Bronchial epithelial cell (primary cell): Measurements from ENCODE around the gene GRAMD2B. TPM values are rescaled to one million over a fixed set of nuclear protein-coding genes. Genes with fewer than 3 reads are reported as not detected.
A peak's percentile ranks its signal among the peaks of the same experiment; 100 is the strongest.

Source experiments
- DNase-seq: peaks from one replicate; pipeline ENCODE4 v3.0.0-alpha.2; 2010; ENCODE audit warnings: low read depth
- FAIRE-seq: peaks from 2 replicates; lab custom pipeline; 2011; peaks lifted over from hg19 to GRCh38; lab: Jason Lieb, UNC
- H3K27me3 ChIP-seq: 2 replicates; pipeline ENCODE4 v1.5.1; 2011; ENCODE audit warnings: low read length; ENCODE audit not compliant: control insufficient read depth, insufficient read depth
- H3K36me3 ChIP-seq: 2 replicates; pipeline ENCODE4 v1.5.1; 2011; ENCODE audit warnings: low read length; ENCODE audit not compliant: control insufficient read depth, insufficient read depth
- H3K4me3 ChIP-seq: 2 replicates; pipeline ENCODE4 v1.5.1; 2011; ENCODE audit warnings: mild to moderate bottlenecking, low read depth, low read length, control low read depth
- CTCF ChIP-seq: IDR thresholded peaks from 2 replicates; pipeline ENCODE4 v1.5.1; 2011; ENCODE audit warnings: mild to moderate bottlenecking, moderate library complexity, low read length, control low read depth, inconsistent platforms; ENCODE audit not compliant: insufficient read depth, severe bottlenecking
- total RNA-seq: library from RNA; depleted of rRNA; stranded (reverse); fragments of >200 nt; gene quantifications from 2 replicates; pipeline ENCODE4 v1.2.1, GENCODE V29; 2014

The GRAMD2B gene
- total RNA-seq, 1 donor from 2014 or later = 9.2 TPM

GRCh38 chr5:126448720-126449119 is 25.5 kb downstream of the GRAMD2B start:
- H3K27me3 ChIP-seq = no peaks in the 10 kb centered on the region
- DNase-seq = no peak
- H3K36me3 ChIP-seq = no peaks in the 10 kb centered on the region
- H3K4me3 ChIP-seq = no peak overlapping the region
- TF ChIP-seq CTCF = no peak
- no peak for FAIRE-seq

- FAIRE-seq (no peak), DNase-seq (peak; percentile 99)
- Histone ChIP-seq H3K36me3 (peaks cover 2% of the 10 kb centered on the region), H3K27me3 (no peaks in the 10 kb centered on the region), H3K4me3 (peak overlapping the region; percentile 9)
- TF ChIP-seq CTCF = no peak
Observed at GRCh38 chr5:126449751-126450271, 26.6 kb downstream of the GRAMD2B start.

GRCh38 chr5:126450346-126450745 is 27.1 kb downstream of the GRAMD2B start:
- no peak for TF ChIP-seq CTCF
- DNase-seq (peak; percentile 81), FAIRE-seq (no peak)
- H3K27me3 ChIP-seq = no peaks in the 10 kb centered on the region
- peaks cover 2% of the 10 kb centered on the region for H3K36me3 ChIP-seq
- no peak overlapping the region for H3K4me3 ChIP-seq

- no peak for TF ChIP-seq CTCF
- FAIRE-seq (no peak), DNase-seq (no peak)
- Histone ChIP-seq H3K27me3 (no peaks in the 10 kb centered on the region), H3K4me3 (no peak overlapping the region), H3K36me3 (peaks cover 2% of the 10 kb centered on the region)
Observed at GRCh38 chr5:126450907-126451306, 27.7 kb downstream of the GRAMD2B start.

- FAIRE-seq (no peak), DNase-seq (peak; percentile 38)
- Histone ChIP-seq H3K36me3 (peaks cover 2% of the 10 kb centered on the region), H3K4me3 (no peak overlapping the region), H3K27me3 (no peaks in the 10 kb centered on the region)
- no peak for TF ChIP-seq CTCF
Observed at GRCh38 chr5:126452477-126452876, 29.3 kb downstream of the GRAMD2B start.

- H3K36me3 ChIP-seq = peaks cover 2% of the 10 kb centered on the region
- TF ChIP-seq CTCF = no peak
- H3K27me3 ChIP-seq = no peaks in the 10 kb centered on the region
- DNase-seq (no peak), FAIRE-seq (no peak)
- H3K4me3 ChIP-seq = no peak overlapping the region
Observed at GRCh38 chr5:126454081-126454480, 30.9 kb downstream of the GRAMD2B start.
